ENCODE data around the gene ABHD14A.

DNA sequence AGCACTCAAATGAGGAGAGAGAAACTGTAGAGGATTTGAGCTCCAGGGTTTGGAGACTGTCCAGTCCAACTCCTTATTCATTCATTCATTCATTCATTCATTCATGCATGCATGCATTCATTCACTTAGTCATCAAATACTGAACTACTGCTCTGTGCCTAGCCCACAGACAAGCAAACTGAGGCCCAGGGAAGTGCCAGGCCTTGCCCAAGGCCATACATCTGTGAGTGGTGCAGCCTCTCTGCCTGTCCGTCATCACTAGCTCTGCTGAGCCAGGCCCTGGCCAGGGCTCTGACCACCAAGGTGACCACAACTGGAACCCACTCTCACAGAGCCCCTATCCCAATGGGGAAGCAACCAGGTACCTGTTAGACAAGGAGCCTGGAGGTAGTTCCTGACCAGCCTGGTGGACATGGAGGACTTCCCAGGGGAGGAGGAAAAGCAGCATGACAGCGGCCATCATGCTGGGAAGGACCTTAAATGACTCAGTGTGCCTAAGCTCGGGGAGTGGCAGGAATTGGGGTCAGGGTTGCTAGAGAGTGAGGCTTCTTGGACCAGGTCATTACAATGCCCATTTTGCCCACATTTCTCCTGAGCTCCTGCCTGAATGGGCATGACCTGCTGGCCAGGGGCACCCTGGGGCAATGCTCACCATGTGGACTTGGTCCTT, 48.4 kb downstream of the ABHD14A start:
- TF ChIP-seq, protein P1, sequence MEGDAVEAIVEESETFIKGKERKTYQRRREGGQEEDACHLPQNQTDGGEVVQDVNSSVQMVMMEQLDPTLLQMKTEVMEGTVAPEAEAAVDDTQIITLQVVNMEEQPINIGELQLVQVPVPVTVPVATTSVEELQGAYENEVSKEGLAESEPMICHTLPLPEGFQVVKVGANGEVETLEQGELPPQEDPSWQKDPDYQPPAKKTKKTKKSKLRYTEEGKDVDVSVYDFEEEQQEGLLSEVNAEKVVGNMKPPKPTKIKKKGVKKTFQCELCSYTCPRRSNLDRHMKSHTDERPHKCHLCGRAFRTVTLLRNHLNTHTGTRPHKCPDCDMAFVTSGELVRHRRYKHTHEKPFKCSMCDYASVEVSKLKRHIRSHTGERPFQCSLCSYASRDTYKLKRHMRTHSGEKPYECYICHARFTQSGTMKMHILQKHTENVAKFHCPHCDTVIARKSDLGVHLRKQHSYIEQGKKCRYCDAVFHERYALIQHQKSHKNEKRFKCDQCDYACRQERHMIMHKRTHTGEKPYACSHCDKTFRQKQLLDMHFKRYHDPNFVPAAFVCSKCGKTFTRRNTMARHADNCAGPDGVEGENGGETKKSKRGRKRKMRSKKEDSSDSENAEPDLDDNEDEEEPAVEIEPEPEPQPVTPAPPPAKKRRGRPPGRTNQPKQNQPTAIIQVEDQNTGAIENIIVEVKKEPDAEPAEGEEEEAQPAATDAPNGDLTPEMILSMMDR (IDR thresholded peaks at IDR 0.05) = no peak
- TF ChIP-seq POLR2A (IDR thresholded peaks at IDR 0.05) = no peak

All from lower leg skin (tissue), 3 donors.